COR-L47 (cell line): ENCODE measurements around the gene OBP2A.
"Not testable (repeated sequence)": the region's sequence is repeated elsewhere in the genome, so short reads cannot be mapped to it uniquely, and the experiment has no call there.

ENCODE experiments used
- DNase-seq: peaks from one replicate; lab custom pipeline; 2025; lab: John Stamatoyannopoulos, UW

The OBP2A gene

GRCh38 chr9:135526730-135527571, 19.0 kb upstream of the OBP2A start:
- DNase-seq, result no peak

GRCh38 chr9:135528842-135529435, 17.0 kb upstream of the OBP2A start:
- not testable (repeated sequence) for DNase-seq

- DNase-seq, result no peak
Observed at GRCh38 chr9:135530146-135530545, 15.8 kb upstream of the OBP2A start.

- DNase-seq, result no peak
Observed at GRCh38 chr9:135531096-135531495, 14.8 kb upstream of the OBP2A start.

GRCh38 chr9:135533113-135533512, 12.8 kb upstream of the OBP2A start:
- no peak for DNase-seq

GRCh38 chr9:135533674-135534073, 12.3 kb upstream of the OBP2A start:
- no peak for DNase-seq

- not testable (repeated sequence) for DNase-seq
Observed at GRCh38 chr9:135534192-135534711, 11.7 kb upstream of the OBP2A start.

GRCh38 chr9:135534826-135535225, 11.1 kb upstream of the OBP2A start:
- DNase-seq, result not testable (repeated sequence)

GRCh38 chr9:135535631-135536030, 10.3 kb upstream of the OBP2A start:
- DNase-seq, result not testable (repeated sequence)

GRCh38 chr9:135536216-135536615, 9.7 kb upstream of the OBP2A start:
- no peak for DNase-seq

- DNase-seq, result not testable (repeated sequence)
Observed at GRCh38 chr9:135543262-135543894, 2.5 kb upstream of the OBP2A start.

GRCh38 chr9:135544981-135545635, 818 bp upstream of the OBP2A start:
- no peak for DNase-seq

- DNase-seq, result not testable (repeated sequence)
Observed at GRCh38 chr9:135546792-135547617, 1.1 kb downstream of the OBP2A start.

GRCh38 chr9:135547756-135548736, 2.1 kb downstream of the OBP2A start:
- no peak for DNase-seq

GRCh38 chr9:135549478-135550343, 3.8 kb downstream of the OBP2A start:
- not testable (repeated sequence) for DNase-seq

- DNase-seq, result no peak
Observed at GRCh38 chr9:135550344-135550918, 4.5 kb downstream of the OBP2A start.

GRCh38 chr9:135551031-135551430, 5.1 kb downstream of the OBP2A start:
- no peak for DNase-seq

GRCh38 chr9:135551456-135551855, 5.5 kb downstream of the OBP2A start:
- no peak for DNase-seq
